Measurements from ENCODE around the gene FADS2.

DNA sequence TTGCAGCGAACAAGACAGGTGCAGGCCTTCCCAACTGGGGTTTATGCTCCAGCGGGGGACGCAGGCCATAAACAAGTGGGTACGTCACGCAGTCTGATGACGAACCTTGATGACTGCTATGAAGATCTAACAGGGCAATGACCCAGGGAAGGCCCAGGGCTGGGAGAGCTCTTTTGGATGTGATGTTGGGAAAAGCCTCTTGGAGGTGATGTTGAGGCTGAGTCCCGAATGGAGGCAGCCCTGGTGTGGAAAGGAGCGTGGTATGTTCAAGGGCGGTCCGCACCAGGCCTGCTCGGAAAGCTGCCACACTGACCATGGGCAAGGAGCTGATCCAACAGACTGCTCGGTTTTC, 5.8 kb downstream of the FADS2 start:
- TF ChIP-seq POLR2AphosphoS5 (IDR thresholded peaks at IDR 0.05; ENCODE audit: low read depth, low read length) (no peak), MTA1 (CRISPR knock-in tag; IDR thresholded peaks at IDR 0.05; ENCODE audit: borderline replicate concordance) (no peak), EZH2 (conservative IDR thresholded peaks at IDR 0.05; ENCODE audit: low read depth, low read length) (no peak), KMT2A (CRISPR knock-in tag; IDR thresholded peaks at IDR 0.05) (no peak), TAF1 (CRISPR knock-in tag; IDR thresholded peaks at IDR 0.05) (no peak), ZNF619 (CRISPR knock-in tag; IDR thresholded peaks at IDR 0.05) (no peak), ZNF598 (CRISPR knock-in tag; IDR thresholded peaks at IDR 0.05; ENCODE audit: borderline replicate concordance) (no peak)
- TF ChIP-seq, protein P1, sequence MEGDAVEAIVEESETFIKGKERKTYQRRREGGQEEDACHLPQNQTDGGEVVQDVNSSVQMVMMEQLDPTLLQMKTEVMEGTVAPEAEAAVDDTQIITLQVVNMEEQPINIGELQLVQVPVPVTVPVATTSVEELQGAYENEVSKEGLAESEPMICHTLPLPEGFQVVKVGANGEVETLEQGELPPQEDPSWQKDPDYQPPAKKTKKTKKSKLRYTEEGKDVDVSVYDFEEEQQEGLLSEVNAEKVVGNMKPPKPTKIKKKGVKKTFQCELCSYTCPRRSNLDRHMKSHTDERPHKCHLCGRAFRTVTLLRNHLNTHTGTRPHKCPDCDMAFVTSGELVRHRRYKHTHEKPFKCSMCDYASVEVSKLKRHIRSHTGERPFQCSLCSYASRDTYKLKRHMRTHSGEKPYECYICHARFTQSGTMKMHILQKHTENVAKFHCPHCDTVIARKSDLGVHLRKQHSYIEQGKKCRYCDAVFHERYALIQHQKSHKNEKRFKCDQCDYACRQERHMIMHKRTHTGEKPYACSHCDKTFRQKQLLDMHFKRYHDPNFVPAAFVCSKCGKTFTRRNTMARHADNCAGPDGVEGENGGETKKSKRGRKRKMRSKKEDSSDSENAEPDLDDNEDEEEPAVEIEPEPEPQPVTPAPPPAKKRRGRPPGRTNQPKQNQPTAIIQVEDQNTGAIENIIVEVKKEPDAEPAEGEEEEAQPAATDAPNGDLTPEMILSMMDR (CRISPR knock-in tag; IDR thresholded peaks at IDR 0.05), result no peak
- TF ChIP-seq, protein P2, sequence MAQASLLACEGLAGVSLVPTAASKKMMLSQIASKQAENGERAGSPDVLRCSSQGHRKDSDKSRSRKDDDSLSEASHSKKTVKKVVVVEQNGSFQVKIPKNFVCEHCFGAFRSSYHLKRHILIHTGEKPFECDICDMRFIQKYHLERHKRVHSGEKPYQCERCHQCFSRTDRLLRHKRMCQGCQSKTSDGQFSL (CRISPR knock-in tag; IDR thresholded peaks at IDR 0.05), result no peak
- TF ChIP-seq, protein P3, sequence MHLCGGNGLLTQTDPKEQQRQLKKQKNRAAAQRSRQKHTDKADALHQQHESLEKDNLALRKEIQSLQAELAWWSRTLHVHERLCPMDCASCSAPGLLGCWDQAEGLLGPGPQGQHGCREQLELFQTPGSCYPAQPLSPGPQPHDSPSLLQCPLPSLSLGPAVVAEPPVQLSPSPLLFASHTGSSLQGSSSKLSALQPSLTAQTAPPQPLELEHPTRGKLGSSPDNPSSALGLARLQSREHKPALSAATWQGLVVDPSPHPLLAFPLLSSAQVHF (CRISPR knock-in tag; IDR thresholded peaks at IDR 0.05), result no peak

Data from HepG2 (cell line).